Heart right ventricle (tissue), 16 donors: ENCODE measurements around the gene KCNJ14. TPM values are rescaled to one million over a fixed set of nuclear protein-coding genes. Genes with fewer than 3 reads are reported as not detected.

Source experiments
- ATAC-seq, 8 donors: fragments of 200-7000 bp; cut with Tn5 transposase; one replicate each; pipeline ENCODE4 v1.9.1; 2020; ENCODE audit warnings: mild to moderate bottlenecking in 8 of 8, moderate library complexity in 8 of 8, moderate number of reproducible peaks in 1 of 8
- DNase-seq, 2 donors: peaks; one replicate each; pipeline ENCODE4 v3.0.0-alpha.2; 2020
- H3K27ac ChIP-seq, 10 donors: fragments of 200-600 bp; sonication (generic) in 2 of 10; one replicate each; pipeline versions ENCODE4 v1.5.0 to v1.8.0; 2020 to 2022; ENCODE audit warnings: mild to moderate bottlenecking in 3 of 10
- H3K27me3 ChIP-seq, 7 donors: fragments of 200-600 bp; one replicate each; pipeline ENCODE4 v1.8.0; 2021 to 2022; ENCODE audit warnings: mild to moderate bottlenecking in 2 of 7
- H3K36me3 ChIP-seq, 9 donors: fragments of 200-600 bp; sonication (generic) in 1 of 9; one replicate each; pipeline versions ENCODE4 v1.5.0 to v1.8.0; 2020 to 2022; ENCODE audit warnings: mild to moderate bottlenecking in 2 of 9
- H3K4me1 ChIP-seq, 9 donors: fragments of 200-600 bp; sonication (generic) in 1 of 9; one replicate each; pipeline versions ENCODE4 v1.5.0 to v1.8.0; 2020 to 2022; ENCODE audit warnings: mild to moderate bottlenecking in 4 of 9
- H3K4me3 ChIP-seq, 10 donors: fragments of 200-600 bp; sonication (generic) in 2 of 10; one replicate each; pipeline versions ENCODE4 v1.5.0 to v1.8.0; 2020 to 2022; ENCODE audit warnings: mild to moderate bottlenecking in 7 of 10, moderate library complexity in 2 of 10
- H3K9me3 ChIP-seq, 11 donors: fragments of 200-600 bp in 10 of 11; sonication (generic) in 2 of 11; one replicate each; pipeline versions ENCODE4 v1.5.0 to v1.8.0; 2013 to 2022; ENCODE audit warnings: mild to moderate bottlenecking in 2 of 11, control low read depth in 1 of 11, moderate library complexity in 1 of 11
- WGBS, 2 donors: extraction: QIAGEN DNeasy Blood & Tissue Kit; methylation state at CpG; one replicate each; pipeline ENCODE4 v1.1.7; 2013; ENCODE audit warnings: inconsistent platforms in 1 of 2; 5-methylcytosine and 5-hydroxymethylcytosine counted together
- intact Hi-C, 10 donors: fragments of 100-400 bp; cut with DNase I; formaldehyde crosslinking; loops; one replicate each; pipeline versions ENCODE4 v1.11.1 to v1.14.2; 2022
- polyA plus RNA-seq, 2 donors: library from polyadenylated mRNA; stranded (reverse); fragments of 200-250 nt; gene quantifications; one replicate each; pipeline ENCODE4 v1.2.3, GENCODE V29; 2013
- total RNA-seq, 10 donors: library from RNA; stranded (reverse); fragmentation: NEBNext Ultra II Directional in 3 of 10; extraction: Animal tissue kit (Norgen Biotek cat#: 25700) in 3 of 10; gene quantifications; one replicate each; pipeline versions ENCODE4 v1.2.1 to v1.2.4, GENCODE V29; 2021 to 2023
- TF ChIP-seq, protein P1 (sequence below), 9 donors: fragments of 200-600 bp; sonication (generic) in 2 of 9; IDR thresholded peaks; one replicate each; pipeline versions ENCODE4 v1.5.0 to v1.8.0; 2021 to 2022; ENCODE audit warnings: antibody characterized with exemption in 9 of 9, mild to moderate bottlenecking in 5 of 9, moderate library complexity in 1 of 9
- donor health status: Arrhythmogenic right ventricular cardiomyopathy.
- donor health status: ischemic (EF 13 %, LVEDD 7.1; RV severe dilation, severe dysfunction).
- donor health status: healthy with polysubstance abuse.
- donor health status: DM: no; HTN: yes; CAD: no.
- donor health status: DM: no; HTN: no; CAD: no.
- donor health status: ischemic (EF 25% LVEDD 6.9; RV normal size, moderate dysfunction).
- donor health status: ischemic (EF 25% LVEDD 5.7; RV mildly dilated, moderate dysfunction).
- donor health status: healthy.
- donor health status: DM: yes; HTN: yes; CAD: no.
- donor health status: Ischemic cardiomyopathy.
- donor health status: ischemic (EF 35%, LVEDD 5.7; RV mildly dilated, moderate dysfunction).
- donor health status: nonischemic (EF 11% LVEDD 7.7; RV severe dilation, severe dysfunction).
- donor health status: DM: yes; HTN: yes; CAD: no.
- donor health status: PGD.
- donor health status: ischemic (EF 29% LVEDD 5.4; RV normal size, mild dysfunction).
- donor health status: nonischemic (EF 23%, LVEDD 6.1; RV moderate dilation, normal function).

KCNJ14 gene
- total and polyA plus RNA-seq, 12 donors: 0.13 to 0.52 (median 0.30) TPM

GRCh38 chr19:48476176-48476575 is 20.8 kb downstream of the KCNJ14 start:
- Histone ChIP-seq H3K4me1 (peaks cover 5 to 28% (median 6%) of the 10 kb centered on the region in 9 donors), H3K36me3 (peaks cover 0 to 85% (median 64%) of the 10 kb centered on the region in 9 donors), H3K4me3 (no peak overlapping the region), H3K27ac (no peak overlapping the region), H3K9me3 (no peaks in the 10 kb centered on the region), H3K27me3 (no peaks in the 10 kb centered on the region)
- ATAC-seq (no peak), DNase-seq (no peak)
- TF ChIP-seq, protein P1, sequence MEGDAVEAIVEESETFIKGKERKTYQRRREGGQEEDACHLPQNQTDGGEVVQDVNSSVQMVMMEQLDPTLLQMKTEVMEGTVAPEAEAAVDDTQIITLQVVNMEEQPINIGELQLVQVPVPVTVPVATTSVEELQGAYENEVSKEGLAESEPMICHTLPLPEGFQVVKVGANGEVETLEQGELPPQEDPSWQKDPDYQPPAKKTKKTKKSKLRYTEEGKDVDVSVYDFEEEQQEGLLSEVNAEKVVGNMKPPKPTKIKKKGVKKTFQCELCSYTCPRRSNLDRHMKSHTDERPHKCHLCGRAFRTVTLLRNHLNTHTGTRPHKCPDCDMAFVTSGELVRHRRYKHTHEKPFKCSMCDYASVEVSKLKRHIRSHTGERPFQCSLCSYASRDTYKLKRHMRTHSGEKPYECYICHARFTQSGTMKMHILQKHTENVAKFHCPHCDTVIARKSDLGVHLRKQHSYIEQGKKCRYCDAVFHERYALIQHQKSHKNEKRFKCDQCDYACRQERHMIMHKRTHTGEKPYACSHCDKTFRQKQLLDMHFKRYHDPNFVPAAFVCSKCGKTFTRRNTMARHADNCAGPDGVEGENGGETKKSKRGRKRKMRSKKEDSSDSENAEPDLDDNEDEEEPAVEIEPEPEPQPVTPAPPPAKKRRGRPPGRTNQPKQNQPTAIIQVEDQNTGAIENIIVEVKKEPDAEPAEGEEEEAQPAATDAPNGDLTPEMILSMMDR (IDR thresholded peaks at IDR 0.05): no peak
- intact Hi-C loops: loop anchor here in 1 of 10 donors (10.0 kb wide), 1 partner anchor 479 kb away; the partner anchor contains the start of gene BAX
- WGBS, 2 donors: 96% methylated on average over 9 of the region's 9 CpGs

DNA sequence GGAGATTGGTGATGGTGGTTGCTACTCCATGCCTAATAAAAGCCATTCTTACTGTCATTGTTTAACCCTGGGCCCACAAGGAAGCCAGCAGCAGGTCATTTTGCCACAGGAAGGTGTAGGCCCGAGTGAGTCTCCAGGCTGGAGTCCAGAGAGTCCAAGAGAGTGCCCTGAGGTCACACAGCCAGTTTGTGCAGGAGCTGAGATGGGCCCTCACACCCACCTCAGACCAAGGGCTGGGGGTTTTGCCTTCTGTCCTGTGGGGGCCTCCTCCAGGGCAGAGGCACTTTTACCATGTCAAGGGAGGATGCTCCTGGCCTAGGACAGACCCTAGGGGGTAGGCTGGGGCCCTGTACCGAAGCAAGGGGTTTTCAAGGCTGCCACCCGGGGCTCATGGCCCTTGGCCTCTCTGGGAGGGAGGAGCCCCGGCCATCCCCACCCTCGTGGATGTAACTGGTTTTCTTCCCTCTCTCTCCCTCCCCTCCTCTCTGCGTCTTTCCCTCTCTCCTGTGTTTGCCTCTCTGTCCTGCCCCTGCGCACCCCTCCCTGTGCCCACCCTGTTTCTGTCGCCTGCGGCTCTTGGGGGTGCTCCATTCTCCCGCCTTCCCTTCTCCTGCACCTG is 21.8 kb downstream of the KCNJ14 start:
- H3K9me3 ChIP-seq: no peaks in the 10 kb centered on the region
- H3K4me3 ChIP-seq: no peak overlapping the region
- peaks cover 0 to 75% (median 54%) of the 10 kb centered on the region in 9 donors for H3K36me3 ChIP-seq
- TF ChIP-seq, protein P1 (IDR thresholded peaks at IDR 0.05): no peak
- H3K4me1 ChIP-seq: peaks cover 12 to 29% (median 16%) of the 10 kb centered on the region in 9 donors
- H3K27ac ChIP-seq: no peak overlapping the region
- DNase-seq: no peak
- no peak for ATAC-seq
- 78 to 81% methylated on average over 10 of the region's 10 CpGs for WGBS, 2 donors
- H3K27me3 ChIP-seq: no peaks in the 10 kb centered on the region
- intact Hi-C loops: loop anchor here in 1 of 10 donors (10.0 kb wide), 1 partner anchor 478 kb away; the partner anchor contains the start of gene BAX

GRCh38 chr19:48477698-48478338 is 22.4 kb downstream of the KCNJ14 start:
- WGBS, 2 donors: 85% methylated on average over 22 of the region's 22 CpGs
- DNase-seq: no peak
- H3K4me1 ChIP-seq: peaks cover 15 to 27% (median 20%) of the 10 kb centered on the region in 9 donors
- ATAC-seq: no peak
- H3K36me3 ChIP-seq: peaks cover 0 to 69% (median 47%) of the 10 kb centered on the region in 9 donors
- H3K27ac ChIP-seq: no peak overlapping the region
- intact Hi-C loops: loop anchor here in 1 of 10 donors (10.0 kb wide), 1 partner anchor 477 kb away; the partner anchor contains the start of gene BAX
- H3K9me3 ChIP-seq: no peaks in the 10 kb centered on the region
- no peaks in the 10 kb centered on the region for H3K27me3 ChIP-seq
- no peak overlapping the region for H3K4me3 ChIP-seq
- TF ChIP-seq, protein P1 (IDR thresholded peaks at IDR 0.05): no peak

GRCh38 chr19:48478339-48479256 is 23.2 kb downstream of the KCNJ14 start:
- H3K27ac ChIP-seq: no peak overlapping the region

More at GRCh38 chr19:48478339-48479256, 23.2 kb downstream of the KCNJ14 start:
- 80 to 84% methylated on average over 23 to 29 of the region's 29 CpGs for WGBS, 2 donors
- H3K4me1 ChIP-seq: peaks cover 15 to 27% (median 20%) of the 10 kb centered on the region in 9 donors
- intact Hi-C loops: loop anchor here in 1 of 10 donors (10.0 kb wide), 1 partner anchor 476 kb away; the partner anchor contains the start of gene BAX
- no peaks in the 10 kb centered on the region for H3K9me3 ChIP-seq
- ATAC-seq: no peak
- no peak overlapping the region for H3K4me3 ChIP-seq
- TF ChIP-seq, protein P1 (IDR thresholded peaks at IDR 0.05): no peak
- DNase-seq: no peak
- H3K27me3 ChIP-seq: no peaks in the 10 kb centered on the region
- peaks cover 0 to 61% (median 39%) of the 10 kb centered on the region in 9 donors for H3K36me3 ChIP-seq
